HepG2 (cell line): ENCODE results near the gene ARID3C. TPM values are rescaled to one million over a fixed set of nuclear protein-coding genes. Genes with fewer than 3 reads are reported as not detected.

ENCODE experiments used
- ARHGAP35 ChIP-seq: sonication (generic); formaldehyde crosslinking; IDR thresholded peaks from 2 replicates; pipeline ENCODE4 v1.9.0; 2022; ENCODE audit warnings: mild to moderate bottlenecking, inconsistent platforms, moderate library complexity, missing genetic modification reagents, borderline replicate concordance
- CBX2 ChIP-seq, 2 experiments: fragments of 200-600 bp in 1 of 2; sonication (generic); formaldehyde crosslinking in 1 of 2; IDR thresholded peaks; 2 replicates each; pipeline versions ENCODE4 v1.7.0 to v1.8.1; 2018 to 2022; ENCODE audit warnings: low read depth in 2 of 2, low read length in 1 of 2, mild to moderate bottlenecking in 1 of 2, missing genetic modification reagents in 1 of 2
- CENPT ChIP-seq: sonication (generic); formaldehyde crosslinking; IDR thresholded peaks from 2 replicates; pipeline ENCODE4 v1.8.0; 2022; ENCODE audit warnings: low read depth, mild to moderate bottlenecking, moderate library complexity, missing genetic modification reagents
- HDAC1 ChIP-seq: sonication (generic); formaldehyde crosslinking; IDR thresholded peaks from 2 replicates; pipeline ENCODE4 v1.5.1; 2020; ENCODE audit warnings: mild to moderate bottlenecking, missing genetic modification reagents
- KDM1A ChIP-seq: IDR thresholded peaks from 2 replicates; pipeline ENCODE4 v1.6.1; 2016; ENCODE audit warnings: missing compliant biosample characterization
- MED13 ChIP-seq: sonication (generic); formaldehyde crosslinking; IDR thresholded peaks from 2 replicates; pipeline ENCODE4 v1.5.0; 2020; ENCODE audit warnings: missing genetic modification reagents
- SNAPC2 ChIP-seq: sonication (generic); formaldehyde crosslinking; IDR thresholded peaks from 2 replicates; pipeline ENCODE4 v1.8.1; 2022; ENCODE audit warnings: mild to moderate bottlenecking, missing genetic modification reagents
- ZFP62 ChIP-seq: sonication (generic); formaldehyde crosslinking; IDR thresholded peaks from 2 replicates; pipeline ENCODE4 v1.4.0; 2020; ENCODE audit warnings: missing genetic modification reagents
- ZKSCAN1 ChIP-seq: fragments of 150-350 bp; IDR thresholded peaks from 2 replicates; pipeline ENCODE4 v1.6.1; 2014; ENCODE audit warnings: low read length
- ZMYM3 ChIP-seq: sonication (generic); formaldehyde crosslinking; IDR thresholded peaks from 2 replicates; pipeline ENCODE4 v1.5.1; 2020; ENCODE audit warnings: mild to moderate bottlenecking, missing genetic modification reagents
- ZNF17 ChIP-seq: sonication (generic); formaldehyde crosslinking; IDR thresholded peaks from 2 replicates; pipeline ENCODE4 v1.5.0; 2020; ENCODE audit warnings: mild to moderate bottlenecking, missing genetic modification reagents
- ZNF607 ChIP-seq: sonication (generic); formaldehyde crosslinking; IDR thresholded peaks from 2 replicates; pipeline ENCODE4 v1.5.1; 2020; ENCODE audit warnings: missing genetic modification reagents, mild to moderate bottlenecking, borderline replicate concordance
- ZNF724P ChIP-seq: sonication (generic); formaldehyde crosslinking; IDR thresholded peaks from 2 replicates; pipeline ENCODE4 v1.8.0; 2022; ENCODE audit warnings: missing genetic modification reagents, borderline replicate concordance
- ZNF839 ChIP-seq: sonication (generic); formaldehyde crosslinking; IDR thresholded peaks from 2 replicates; pipeline ENCODE4 v1.4.0; 2020; ENCODE audit warnings: missing genetic modification reagents, mild to moderate bottlenecking, borderline replicate concordance
- polyA plus RNA-seq, 8 experiments: library from polyadenylated mRNA; depleted of rRNA in 3 of 8; stranded (reverse) in 7 of 8; unstranded in 1 of 8; fragments of >200 nt; fragmentation: Illumina TruSeq in 4 of 8; extraction: Trizol in 4 of 8; gene quantifications; 2 replicates each; pipeline versions ENCODE4 v1.2.1 to v1.2.3, GENCODE V29; 2011 to 2016; ENCODE audit warnings: low read depth in 4 of 8, missing spikeins in 1 of 8, mixed read lengths in 1 of 8; ENCODE audit not compliant: insufficient read depth in 1 of 8
- total RNA-seq, 5 experiments: library from RNA; depleted of rRNA; stranded (reverse); fragments of >200 nt; fragmentation: Illumina TruSeq; extraction: Trizol; gene quantifications; 2 replicates each; pipeline ENCODE4 v1.2.3, GENCODE V29; 2016; ENCODE audit warnings: low read depth in 1 of 5
- TF ChIP-seq, protein P1 (sequence below): sonication (generic); formaldehyde crosslinking; IDR thresholded peaks from one replicate; pipeline ENCODE4 v1.5.1; 2020; ENCODE audit warnings: mild to moderate bottlenecking, missing genetic modification reagents; ENCODE audit errors: not compliant biosample characterization
- TF ChIP-seq, protein P2 (sequence below): sonication (generic); formaldehyde crosslinking; conservative IDR thresholded peaks from 2 replicates; pipeline ENCODE4 v1.4.0; 2020; ENCODE audit warnings: missing genetic modification reagents
- TF ChIP-seq, protein P3 (sequence below): sonication (generic); formaldehyde crosslinking; conservative IDR thresholded peaks from 2 replicates; pipeline ENCODE4 v1.4.0; 2020; ENCODE audit warnings: missing genetic modification reagents

Gene ARID3C
- total and polyA plus RNA-seq, 2 of the 13 experiments (the other 11 are each of a cell fraction or from before 2014, with no cell fraction given), result not detected

DNA sequence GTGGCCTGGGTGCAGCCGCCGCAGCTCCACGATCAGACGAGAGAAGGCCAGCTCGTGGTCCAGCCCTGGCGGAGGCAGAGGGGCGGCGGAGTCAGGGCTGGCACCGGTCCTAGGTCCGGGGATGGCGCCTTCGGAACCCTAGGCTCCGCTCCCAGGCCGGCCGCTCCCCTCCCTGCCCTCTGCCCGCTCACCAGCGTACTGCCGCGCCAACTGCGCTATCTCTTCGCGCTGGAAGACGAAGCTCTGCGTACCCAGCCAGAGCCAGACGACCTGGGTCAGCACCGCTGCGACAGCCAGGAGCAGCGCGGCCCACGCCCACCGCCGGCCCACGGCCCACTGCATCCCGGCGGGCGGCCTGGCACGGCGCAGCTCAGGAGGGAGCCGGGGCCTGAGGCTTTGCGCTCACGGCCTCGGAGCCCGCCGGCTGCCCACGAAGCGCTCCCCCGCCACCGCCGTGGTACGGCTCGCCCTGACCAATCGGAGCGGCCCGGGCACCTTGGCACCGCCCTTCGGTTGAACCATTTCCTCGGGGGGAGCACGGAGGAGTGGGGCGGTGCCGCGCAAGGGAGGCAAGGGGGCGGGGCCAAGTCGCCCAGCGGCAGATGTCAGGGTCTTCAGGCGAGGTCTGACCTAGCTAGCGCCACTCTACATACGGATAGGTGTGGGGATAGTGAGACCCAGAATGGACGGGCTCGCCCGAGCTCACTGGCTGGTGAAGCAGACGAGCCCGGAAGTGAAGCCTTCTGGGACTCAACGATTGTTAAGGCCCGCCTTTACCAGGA, 8.7 kb upstream of the ARID3C start, which contains the start of gene SIGMAR1 (continued):
- peak; percentile 91 for TF ChIP-seq HDAC1 (CRISPR knock-in tag)
- 0 out of 2 replicates have a peak, but pooled peaks have one; percentile 16 for TF ChIP-seq ZMYM3 (CRISPR knock-in tag)
- 0 out of 2 replicates have a peak, but pooled peaks have one; percentile 58 for TF ChIP-seq ZNF839 (CRISPR knock-in tag)
- no peak for TF ChIP-seq ZFP62 (CRISPR knock-in tag)
- TF ChIP-seq, protein P1, sequence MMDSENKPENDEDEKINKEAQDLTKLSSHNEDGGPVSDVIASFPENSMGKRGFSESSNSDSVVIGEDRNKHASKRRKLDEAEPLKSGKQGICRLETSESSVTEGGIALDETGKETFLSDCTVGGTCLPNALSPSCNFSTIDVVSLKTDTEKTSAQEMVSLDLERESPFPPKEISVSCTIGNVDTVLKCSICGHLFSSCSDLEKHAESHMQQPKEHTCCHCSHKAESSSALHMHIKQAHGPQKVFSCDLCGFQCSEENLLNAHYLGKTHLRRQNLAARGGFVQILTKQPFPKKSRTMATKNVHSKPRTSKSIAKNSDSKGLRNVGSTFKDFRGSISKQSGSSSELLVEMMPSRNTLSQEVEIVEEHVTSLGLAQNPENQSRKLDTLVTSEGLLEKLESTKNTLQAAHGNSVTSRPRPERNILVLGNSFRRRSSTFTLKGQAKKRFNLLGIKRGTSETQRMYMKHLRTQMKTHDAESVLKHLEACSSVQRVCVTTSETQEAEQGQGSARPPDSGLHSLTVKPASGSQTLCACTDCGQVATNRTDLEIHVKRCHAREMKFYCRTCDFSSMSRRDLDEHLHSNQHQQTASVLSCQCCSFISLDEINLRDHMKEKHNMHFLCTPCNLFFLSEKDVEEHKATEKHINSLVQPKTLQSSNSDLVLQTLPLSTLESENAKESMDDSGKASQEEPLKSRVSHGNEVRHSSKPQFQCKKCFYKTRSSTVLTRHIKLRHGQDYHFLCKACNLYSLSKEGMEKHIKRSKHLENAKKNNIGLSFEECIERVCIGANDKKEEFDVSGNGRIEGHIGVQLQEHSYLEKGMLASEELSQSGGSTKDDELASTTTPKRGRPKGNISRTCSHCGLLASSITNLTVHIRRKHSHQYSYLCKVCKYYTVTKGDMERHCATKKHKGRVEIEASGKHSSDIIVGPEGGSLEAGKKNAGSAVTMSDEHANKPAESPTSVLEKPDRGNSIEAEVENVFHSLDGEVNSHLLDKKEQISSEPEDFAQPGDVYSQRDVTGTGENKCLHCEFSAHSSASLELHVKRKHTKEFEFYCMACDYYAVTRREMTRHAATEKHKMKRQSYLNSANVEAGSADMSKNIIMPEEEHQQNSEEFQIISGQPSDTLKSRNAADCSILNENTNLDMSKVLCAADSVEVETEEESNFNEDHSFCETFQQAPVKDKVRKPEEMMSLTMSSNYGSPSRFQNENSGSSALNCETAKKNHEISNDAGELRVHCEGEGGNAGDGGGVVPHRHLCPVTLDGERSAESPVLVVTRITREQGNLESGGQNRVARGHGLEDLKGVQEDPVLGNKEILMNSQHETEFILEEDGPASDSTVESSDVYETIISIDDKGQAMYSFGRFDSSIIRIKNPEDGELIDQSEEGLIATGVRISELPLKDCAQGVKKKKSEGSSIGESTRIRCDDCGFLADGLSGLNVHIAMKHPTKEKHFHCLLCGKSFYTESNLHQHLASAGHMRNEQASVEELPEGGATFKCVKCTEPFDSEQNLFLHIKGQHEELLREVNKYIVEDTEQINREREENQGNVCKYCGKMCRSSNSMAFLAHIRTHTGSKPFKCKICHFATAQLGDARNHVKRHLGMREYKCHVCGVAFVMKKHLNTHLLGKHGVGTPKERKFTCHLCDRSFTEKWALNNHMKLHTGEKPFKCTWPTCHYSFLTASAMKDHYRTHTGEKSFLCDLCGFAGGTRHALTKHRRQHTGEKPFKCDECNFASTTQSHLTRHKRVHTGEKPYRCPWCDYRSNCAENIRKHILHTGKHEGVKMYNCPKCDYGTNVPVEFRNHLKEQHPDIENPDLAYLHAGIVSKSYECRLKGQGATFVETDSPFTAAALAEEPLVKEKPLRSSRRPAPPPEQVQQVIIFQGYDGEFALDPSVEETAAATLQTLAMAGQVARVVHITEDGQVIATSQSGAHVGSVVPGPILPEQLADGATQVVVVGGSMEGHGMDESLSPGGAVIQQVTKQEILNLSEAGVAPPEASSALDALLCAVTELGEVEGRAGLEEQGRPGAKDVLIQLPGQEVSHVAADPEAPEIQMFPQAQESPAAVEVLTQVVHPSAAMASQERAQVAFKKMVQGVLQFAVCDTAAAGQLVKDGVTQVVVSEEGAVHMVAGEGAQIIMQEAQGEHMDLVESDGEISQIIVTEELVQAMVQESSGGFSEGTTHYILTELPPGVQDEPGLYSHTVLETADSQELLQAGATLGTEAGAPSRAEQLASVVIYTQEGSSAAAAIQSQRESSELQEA, result peak; percentile 51
- TF ChIP-seq ARHGAP35 (CRISPR knock-in tag), result no peak; the same call in 1 of the 2 replicates
- TF ChIP-seq ZNF724P (CRISPR knock-in tag), result peak; percentile 35; the same call in 1 of the 2 replicates
- TF ChIP-seq CBX2 (IDR thresholded peaks at IDR 0.05; ENCODE audit: low read depth, low read length), result no peak
- TF ChIP-seq CBX2 (CRISPR knock-in tag; IDR thresholded peaks at IDR 0.05; ENCODE audit: low read depth), result no peak; the same call in 1 of the 2 replicates
- TF ChIP-seq KDM1A (CRISPR knock-in tag), result no peak
- no peak for TF ChIP-seq ZNF17
- TF ChIP-seq SNAPC2, result no peak; the same call in 1 of the 2 replicates
- TF ChIP-seq, protein P2, sequence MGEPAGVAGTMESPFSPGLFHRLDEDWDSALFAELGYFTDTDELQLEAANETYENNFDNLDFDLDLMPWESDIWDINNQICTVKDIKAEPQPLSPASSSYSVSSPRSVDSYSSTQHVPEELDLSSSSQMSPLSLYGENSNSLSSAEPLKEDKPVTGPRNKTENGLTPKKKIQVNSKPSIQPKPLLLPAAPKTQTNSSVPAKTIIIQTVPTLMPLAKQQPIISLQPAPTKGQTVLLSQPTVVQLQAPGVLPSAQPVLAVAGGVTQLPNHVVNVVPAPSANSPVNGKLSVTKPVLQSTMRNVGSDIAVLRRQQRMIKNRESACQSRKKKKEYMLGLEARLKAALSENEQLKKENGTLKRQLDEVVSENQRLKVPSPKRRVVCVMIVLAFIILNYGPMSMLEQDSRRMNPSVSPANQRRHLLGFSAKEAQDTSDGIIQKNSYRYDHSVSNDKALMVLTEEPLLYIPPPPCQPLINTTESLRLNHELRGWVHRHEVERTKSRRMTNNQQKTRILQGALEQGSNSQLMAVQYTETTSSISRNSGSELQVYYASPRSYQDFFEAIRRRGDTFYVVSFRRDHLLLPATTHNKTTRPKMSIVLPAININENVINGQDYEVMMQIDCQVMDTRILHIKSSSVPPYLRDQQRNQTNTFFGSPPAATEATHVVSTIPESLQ (CRISPR knock-in tag), result no peak
- TF ChIP-seq CENPT (CRISPR knock-in tag), result 0 out of 2 replicates have a peak, but pooled peaks have one; percentile 13
- no peak; the same call in 1 of the 2 replicates for TF ChIP-seq MED13
- TF ChIP-seq, protein P3, sequence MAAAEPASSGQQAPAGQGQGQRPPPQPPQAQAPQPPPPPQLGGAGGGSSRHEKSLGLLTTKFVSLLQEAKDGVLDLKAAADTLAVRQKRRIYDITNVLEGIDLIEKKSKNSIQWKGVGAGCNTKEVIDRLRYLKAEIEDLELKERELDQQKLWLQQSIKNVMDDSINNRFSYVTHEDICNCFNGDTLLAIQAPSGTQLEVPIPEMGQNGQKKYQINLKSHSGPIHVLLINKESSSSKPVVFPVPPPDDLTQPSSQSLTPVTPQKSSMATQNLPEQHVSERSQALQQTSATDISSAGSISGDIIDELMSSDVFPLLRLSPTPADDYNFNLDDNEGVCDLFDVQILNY (CRISPR knock-in tag), result 0 out of 2 replicates have a peak, but pooled peaks have one; percentile 9
- peak; percentile 69; the same call in 1 of the 2 replicates for TF ChIP-seq ZNF607 (CRISPR knock-in tag)
- no peak for TF ChIP-seq ZKSCAN1
